Large intestine (tissue), 3 donors: Measurements from ENCODE around the gene PLCL1. TPM values are rescaled to one million over a fixed set of nuclear protein-coding genes. Genes with fewer than 3 reads are reported as not detected.

ENCODE experiments used
- DNase-seq, 2 donors: peaks; one replicate each; pipeline versions ENCODE4 v3.0.0 to v3.0.0-alpha.2; 2013
- H3K27ac ChIP-seq: one replicate; pipeline ENCODE4 v1.5.1; 2013; ENCODE audit warnings: low read length
- H3K27me3 ChIP-seq: 2 replicates; pipeline ENCODE4 v1.6.1; 2013; ENCODE audit warnings: low read length; ENCODE audit not compliant: control insufficient read depth, insufficient read depth
- H3K36me3 ChIP-seq: 2 replicates; pipeline ENCODE4 v1.6.1; 2013; ENCODE audit warnings: low read length; ENCODE audit not compliant: control insufficient read depth, insufficient read depth
- H3K4me1 ChIP-seq: one replicate; pipeline ENCODE4 v1.6.1; 2013; ENCODE audit warnings: low read length; ENCODE audit not compliant: control insufficient read depth, insufficient read depth
- H3K4me3 ChIP-seq: one replicate; pipeline ENCODE4 v1.5.1; 2013; ENCODE audit warnings: low read length
- H3K9me3 ChIP-seq: one replicate; pipeline ENCODE4 v1.6.1; 2013; ENCODE audit warnings: mild to moderate bottlenecking, low read depth, low read length, moderate library complexity; ENCODE audit not compliant: control insufficient read depth
- WGBS: methylation state at CpG from one replicate; pipeline ENCODE4 v1.1.5; 2013; ENCODE audit warnings: low lambda C conversion rate; ENCODE audit not compliant: insufficient coverage; 5-methylcytosine and 5-hydroxymethylcytosine counted together
- polyA plus RNA-seq: library from polyadenylated mRNA; unstranded; fragments of 120-200 nt; gene quantifications from one replicate; pipeline ENCODE4 v1.2.1, GENCODE V29; 2013

The PLCL1 gene
- polyA plus RNA-seq, 1 donor = 3.3 TPM

DNA sequence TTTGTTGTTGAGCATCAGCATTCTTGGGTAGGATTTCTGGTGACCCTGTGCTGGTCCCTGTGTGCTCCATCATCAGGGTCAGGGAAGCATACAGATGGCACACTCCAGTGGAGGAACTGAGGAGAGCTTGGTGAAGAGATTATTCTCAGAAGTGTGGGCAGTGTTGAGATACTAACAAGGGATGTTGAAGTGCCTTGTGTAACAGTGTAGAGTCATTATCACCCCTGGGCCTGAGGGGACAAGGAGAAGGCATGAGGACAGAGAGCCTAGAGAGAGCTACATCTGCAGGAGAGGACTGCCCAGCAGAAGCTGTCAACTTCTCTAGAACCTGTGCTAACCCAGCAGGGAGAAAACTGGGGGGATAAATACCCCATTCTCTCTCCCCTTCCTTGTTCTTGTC is 189.0 kb downstream of the PLCL1 start:
- DNase-seq = no peak
- no peak overlapping the region for H3K27ac ChIP-seq
- H3K9me3 ChIP-seq = no peaks in the 10 kb centered on the region
- no peak overlapping the region for H3K4me3 ChIP-seq
- H3K4me1 ChIP-seq = no peaks in the 10 kb centered on the region
- no peaks in the 10 kb centered on the region for H3K36me3 ChIP-seq
- H3K27me3 ChIP-seq = peaks cover 4% of the 10 kb centered on the region

- peaks cover 4% of the 10 kb centered on the region for H3K27me3 ChIP-seq
- no CpG with 5 or more reads among the region's 2 CpGs for WGBS
- H3K9me3 ChIP-seq = no peaks in the 10 kb centered on the region
- no peak overlapping the region for H3K4me3 ChIP-seq
- H3K27ac ChIP-seq = no peak overlapping the region
- no peak for DNase-seq
- H3K36me3 ChIP-seq = no peaks in the 10 kb centered on the region
- no peaks in the 10 kb centered on the region for H3K4me1 ChIP-seq
Measured at GRCh38 chr2:197993830-197994229, 189.4 kb downstream of the PLCL1 start.

DNA sequence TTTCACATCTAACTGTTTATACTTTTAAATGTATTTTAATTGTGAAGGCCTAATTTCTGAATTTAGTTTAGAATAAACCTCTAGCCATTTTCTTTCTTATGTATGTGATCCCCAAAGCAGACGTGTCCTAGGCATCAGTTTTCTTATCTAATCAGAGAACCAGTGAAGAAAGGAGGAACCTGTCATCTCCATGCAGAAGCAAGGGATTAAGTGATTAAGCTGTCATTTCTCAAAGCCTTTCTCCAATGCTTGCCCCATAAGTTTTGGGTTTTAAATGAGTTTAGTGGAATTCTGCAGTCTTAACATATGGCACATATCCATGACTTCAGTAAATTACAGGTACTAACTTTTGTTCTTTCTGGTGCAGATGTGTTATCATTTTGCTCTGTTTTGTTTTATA is 190.4 kb downstream of the PLCL1 start:
- DNase-seq = no peak
- Histone ChIP-seq H3K27ac (no peak overlapping the region), H3K27me3 (peaks cover 4% of the 10 kb centered on the region), H3K9me3 (no peaks in the 10 kb centered on the region), H3K4me1 (no peaks in the 10 kb centered on the region), H3K4me3 (no peak overlapping the region), H3K36me3 (no peaks in the 10 kb centered on the region)
- WGBS = no CpG with 5 or more reads among the region's 1 CpG

DNA sequence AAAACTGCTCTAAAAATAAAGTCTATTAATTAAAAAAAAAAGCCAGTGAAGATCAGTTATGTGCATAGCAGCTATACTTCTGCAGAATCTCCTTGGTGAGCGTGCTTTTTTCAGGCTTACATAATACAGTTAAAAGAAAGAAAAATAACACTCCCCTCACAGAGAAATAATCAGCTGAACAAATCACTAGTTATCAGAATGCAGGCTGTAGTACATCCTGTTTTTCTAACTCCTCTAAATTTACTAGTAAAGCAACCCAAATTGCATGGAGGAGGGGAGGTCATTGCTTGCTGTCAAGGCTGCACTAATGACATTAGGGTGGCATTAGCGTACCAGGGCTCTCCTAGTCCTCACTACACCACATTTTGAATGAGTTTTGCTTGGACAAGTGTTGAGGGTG is 192.2 kb downstream of the PLCL1 start:
- H3K9me3 ChIP-seq = no peaks in the 10 kb centered on the region
- H3K4me1 ChIP-seq = no peaks in the 10 kb centered on the region
- H3K36me3 ChIP-seq = no peaks in the 10 kb centered on the region
- no peak for DNase-seq
- H3K27me3 ChIP-seq = peaks cover 4% of the 10 kb centered on the region
- WGBS = no CpG with 5 or more reads among the region's 2 CpGs
- no peak overlapping the region for H3K27ac ChIP-seq
- H3K4me3 ChIP-seq = no peak overlapping the region

- H3K9me3 ChIP-seq = no peaks in the 10 kb centered on the region
- H3K36me3 ChIP-seq = no peaks in the 10 kb centered on the region
- no peak for DNase-seq
- WGBS = 83% methylated on average over 1 of the region's 7 CpGs
- no peak overlapping the region for H3K27ac ChIP-seq
- H3K4me3 ChIP-seq = no peak overlapping the region
- H3K27me3 ChIP-seq = peaks cover 4% of the 10 kb centered on the region
- H3K4me1 ChIP-seq = no peaks in the 10 kb centered on the region
Measured at GRCh38 chr2:197997083-197997541, 192.7 kb downstream of the PLCL1 start.

DNA sequence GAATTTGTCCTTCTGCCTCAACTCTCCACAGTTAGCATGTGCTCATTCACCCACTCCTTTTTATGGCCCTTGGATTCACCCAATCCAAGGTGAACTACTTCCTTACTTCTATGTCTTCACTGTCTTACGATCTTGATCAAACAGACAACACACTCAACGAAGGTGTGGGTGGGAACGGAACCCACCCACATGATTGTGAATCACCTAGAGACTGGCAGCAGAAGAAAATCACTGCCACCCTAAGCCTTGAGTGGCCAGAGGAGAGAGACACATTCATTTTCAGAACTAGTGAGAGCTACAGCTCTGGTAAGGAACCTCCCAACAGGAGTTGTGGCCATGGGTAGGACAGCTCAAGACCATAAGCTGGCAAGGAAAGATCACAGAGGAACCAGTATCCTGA is 194.3 kb downstream of the PLCL1 start:
- Histone ChIP-seq H3K36me3 (no peaks in the 10 kb centered on the region), H3K9me3 (no peaks in the 10 kb centered on the region), H3K27me3 (peaks cover 4% of the 10 kb centered on the region), H3K4me1 (no peaks in the 10 kb centered on the region), H3K4me3 (no peak overlapping the region), H3K27ac (no peak overlapping the region)
- no CpG with 5 or more reads among the region's 3 CpGs for WGBS
- DNase-seq = no peak

- DNase-seq = no peak
- WGBS = no CpG with 5 or more reads among the region's 1 CpG
Measured at GRCh38 chr2:198000417-198000816, 196.0 kb downstream of the PLCL1 start.

DNA sequence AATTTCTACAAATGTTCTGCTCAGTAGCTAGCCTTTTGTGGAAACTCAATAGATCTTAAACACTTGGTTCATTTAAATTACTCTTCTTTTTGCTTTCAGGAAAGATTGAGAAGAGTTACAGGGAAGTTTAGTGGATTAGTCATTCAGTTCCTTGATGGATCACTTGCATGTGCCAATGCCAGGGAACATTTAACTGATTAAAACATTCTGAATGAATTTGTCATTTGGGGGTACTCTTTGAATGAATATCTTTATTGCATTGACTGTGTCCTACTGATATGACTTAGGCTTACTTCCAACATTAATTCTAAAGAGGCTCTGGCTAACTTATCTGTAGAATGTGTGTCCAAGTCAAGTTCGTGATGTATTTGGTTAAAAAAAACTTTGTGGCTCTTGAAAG is 199.8 kb downstream of the PLCL1 start:
- no CpG with 5 or more reads among the region's 1 CpG for WGBS
- H3K4me3 ChIP-seq = no peak overlapping the region

More at GRCh38 chr2:198000417-198000816, 196.0 kb downstream of the PLCL1 start:
- Histone ChIP-seq H3K4me3 (no peak overlapping the region), H3K36me3 (no peaks in the 10 kb centered on the region), H3K4me1 (no peaks in the 10 kb centered on the region), H3K27me3 (no peaks in the 10 kb centered on the region), H3K27ac (no peak overlapping the region), H3K9me3 (no peaks in the 10 kb centered on the region)

GRCh38 chr2:198004921-198005829 is 200.8 kb downstream of the PLCL1 start:
- no peak overlapping the region for H3K27ac ChIP-seq
- H3K9me3 ChIP-seq = no peaks in the 10 kb centered on the region
- WGBS = 84% methylated on average over 2 of the region's 12 CpGs
- H3K4me3 ChIP-seq = no peak overlapping the region
- peaks cover 3% of the 10 kb centered on the region for H3K27me3 ChIP-seq
- no peak for DNase-seq
- H3K4me1 ChIP-seq = no peaks in the 10 kb centered on the region
- H3K36me3 ChIP-seq = no peaks in the 10 kb centered on the region

More for the DNA sequence above, 199.8 kb downstream of the PLCL1 start:
- Histone ChIP-seq H3K36me3 (no peaks in the 10 kb centered on the region), H3K9me3 (no peaks in the 10 kb centered on the region), H3K27ac (no peak overlapping the region), H3K4me1 (no peaks in the 10 kb centered on the region), H3K27me3 (peaks cover 3% of the 10 kb centered on the region)
- DNase-seq = no peak

DNA sequence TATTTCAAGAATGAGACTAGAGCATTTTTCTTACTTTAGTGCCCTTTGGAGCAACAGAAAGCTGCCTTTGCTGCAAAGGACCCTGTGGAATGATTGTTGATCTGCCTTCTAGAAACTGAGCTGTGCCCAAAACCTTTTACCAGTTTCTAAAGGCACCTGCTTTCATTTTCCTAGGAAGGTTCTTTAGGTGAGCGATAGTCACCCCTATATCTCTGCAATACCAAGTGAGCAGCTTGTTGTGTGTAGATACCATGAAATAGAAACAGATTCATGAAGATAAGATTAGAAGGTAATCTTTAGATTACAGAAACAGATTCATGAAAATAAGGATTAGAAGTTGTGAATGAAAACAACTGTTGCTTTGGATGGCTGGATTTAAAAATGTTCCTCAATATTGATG is 202.3 kb downstream of the PLCL1 start:
- Histone ChIP-seq H3K27me3 (peaks cover 3% of the 10 kb centered on the region), H3K9me3 (no peaks in the 10 kb centered on the region), H3K27ac (no peak overlapping the region), H3K36me3 (no peaks in the 10 kb centered on the region), H3K4me3 (no peak overlapping the region), H3K4me1 (no peaks in the 10 kb centered on the region)
- WGBS = 100% methylated on average over 1 of the region's 1 CpG
- DNase-seq = no peak

DNA sequence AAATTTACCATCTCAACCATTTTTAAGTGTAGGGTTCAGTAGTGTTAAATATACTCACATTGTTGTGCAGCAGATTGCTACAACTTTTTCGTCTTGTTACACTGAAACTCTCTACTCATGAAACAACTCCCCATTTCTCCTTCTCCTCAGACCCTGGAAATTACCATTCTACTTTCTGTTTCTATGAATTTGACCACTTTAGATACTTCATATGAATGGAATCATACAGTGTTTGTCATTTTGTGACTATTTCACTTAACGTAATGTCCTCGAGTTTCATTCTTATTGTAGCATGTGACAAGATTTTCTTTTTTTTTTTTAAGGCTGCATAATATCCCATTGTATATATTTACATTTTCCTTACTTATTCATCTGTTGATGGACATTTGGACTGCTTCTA is 203.8 kb downstream of the PLCL1 start:
- Histone ChIP-seq H3K27me3 (peaks cover 3% of the 10 kb centered on the region), H3K36me3 (no peaks in the 10 kb centered on the region), H3K9me3 (no peaks in the 10 kb centered on the region), H3K4me1 (no peaks in the 10 kb centered on the region), H3K27ac (no peak overlapping the region), H3K4me3 (no peak overlapping the region)
- no peak for DNase-seq
- WGBS = 96% methylated on average over 3 of the region's 3 CpGs
